Measurements from ENCODE around the gene GGCT. TPM values are rescaled to one million over a fixed set of nuclear protein-coding genes. Genes with fewer than 3 reads are reported as not detected.
A peak's percentile ranks its signal among the peaks of the same experiment; 100 is the strongest.

Gene GGCT
- total and polyA plus RNA-seq, 2 donors (not counting 3 experiments of a cell fraction or from before 2014, with no cell fraction given) = 21.1 to 44.3 TPM

GRCh38 chr7:30468791-30469190 is 35.8 kb downstream of the GGCT start:
- intact Hi-C loops (cut with micrococcal nuclease) (loop anchor here (1.0 to 5.0 kb wide), 6 partner anchors 8 to 306 kb away; partner anchors contain the start of genes GGCT, NOD1 and ZNRF2), dilution Hi-C loops (cut with MboI; ENCODE audit: extremely low pct_ligation_motif_present, low sequenced_read_pairs) (no loop called here)
- H3K4me2 ChIP-seq (ENCODE audit: insufficient read depth, low read length) = peak overlapping the region; percentile 21
- H3K27ac ChIP-seq (ENCODE audit: insufficient read depth, low read depth, low read length) = peak overlapping the region; percentile 93
- peaks cover 56% of the 10 kb centered on the region for H3K4me1 ChIP-seq (ENCODE audit: control insufficient read depth, extremely low read depth, insufficient read depth, low read length)
- TF ChIP-seq, protein P1, sequence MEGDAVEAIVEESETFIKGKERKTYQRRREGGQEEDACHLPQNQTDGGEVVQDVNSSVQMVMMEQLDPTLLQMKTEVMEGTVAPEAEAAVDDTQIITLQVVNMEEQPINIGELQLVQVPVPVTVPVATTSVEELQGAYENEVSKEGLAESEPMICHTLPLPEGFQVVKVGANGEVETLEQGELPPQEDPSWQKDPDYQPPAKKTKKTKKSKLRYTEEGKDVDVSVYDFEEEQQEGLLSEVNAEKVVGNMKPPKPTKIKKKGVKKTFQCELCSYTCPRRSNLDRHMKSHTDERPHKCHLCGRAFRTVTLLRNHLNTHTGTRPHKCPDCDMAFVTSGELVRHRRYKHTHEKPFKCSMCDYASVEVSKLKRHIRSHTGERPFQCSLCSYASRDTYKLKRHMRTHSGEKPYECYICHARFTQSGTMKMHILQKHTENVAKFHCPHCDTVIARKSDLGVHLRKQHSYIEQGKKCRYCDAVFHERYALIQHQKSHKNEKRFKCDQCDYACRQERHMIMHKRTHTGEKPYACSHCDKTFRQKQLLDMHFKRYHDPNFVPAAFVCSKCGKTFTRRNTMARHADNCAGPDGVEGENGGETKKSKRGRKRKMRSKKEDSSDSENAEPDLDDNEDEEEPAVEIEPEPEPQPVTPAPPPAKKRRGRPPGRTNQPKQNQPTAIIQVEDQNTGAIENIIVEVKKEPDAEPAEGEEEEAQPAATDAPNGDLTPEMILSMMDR (IDR thresholded peaks at IDR 0.05; ENCODE audit: extremely low read depth in 1 of 2, insufficient read depth in 1 of 2, low read depth in 1 of 2, low read length in 2 of 2) = no peak
- no peak for TF ChIP-seq POLR2AphosphoS5 (IDR thresholded peaks at IDR 0.05; ENCODE audit: insufficient read depth, low read depth, low read length)
- CTCF ChIA-PET = interaction anchor here (0.8 to 2.2 kb wide), 12 partner anchors 9 to 591 kb away, joined by 3 to 26 read pairs (median 4); partner anchors contain the start of genes MTURN and NOD1
- no peak overlapping the region for H2AFZ ChIP-seq (ENCODE audit: low read depth, low read length)
- H3K4me3 ChIP-seq (replicated peaks in 1 of 3; ENCODE audit: insufficient read depth in 1 of 3, low read depth in 1 of 3, low read length in 3 of 3) = no peak overlapping the region
- H3K79me2 ChIP-seq (ENCODE audit: control insufficient read depth, insufficient read depth, low read length) = peaks cover 82% of the 10 kb centered on the region
- FAIRE-seq (no peak), DNase-seq (ENCODE audit: low read depth, low spot score) (no peak)
- H3K36me3 ChIP-seq (ENCODE audit: control insufficient read depth in 2 of 2, extremely low read depth in 1 of 2, insufficient read depth in 2 of 2, low read length in 2 of 2) = peaks cover 0 to 2% of the 10 kb centered on the region in 2 experiments
- POLR2A ChIA-PET = interaction anchor here (0.9 to 2.0 kb wide), 3 partner anchors 9 to 95 kb away, joined by 3 to 36 read pairs (median 6); partner anchors contain the start of gene NOD1
- BruUV-seq (replicated peaks) = no TSS peak
- no peaks in the 10 kb centered on the region for H3K9me1 ChIP-seq (replicated peaks; ENCODE audit: control insufficient read depth, extremely low read depth, insufficient read depth, low read length)
- H3K27me3 ChIP-seq (ENCODE audit: control insufficient read depth in 2 of 2, insufficient read depth in 2 of 2, low read length in 2 of 2) = no peaks in the 10 kb centered on the region
- no peaks in the 10 kb centered on the region for H4K20me1 ChIP-seq (replicated peaks; ENCODE audit: control insufficient read depth, extremely low read depth, insufficient read depth, low read length)
- H3K9ac ChIP-seq (replicated peaks; ENCODE audit: extremely low read depth, insufficient read depth, low read length) = peak overlapping the region; percentile 35
- H3K9me3 ChIP-seq (replicated peaks; ENCODE audit: control insufficient read depth, insufficient read depth, low read length) = no peaks in the 10 kb centered on the region

DNA sequence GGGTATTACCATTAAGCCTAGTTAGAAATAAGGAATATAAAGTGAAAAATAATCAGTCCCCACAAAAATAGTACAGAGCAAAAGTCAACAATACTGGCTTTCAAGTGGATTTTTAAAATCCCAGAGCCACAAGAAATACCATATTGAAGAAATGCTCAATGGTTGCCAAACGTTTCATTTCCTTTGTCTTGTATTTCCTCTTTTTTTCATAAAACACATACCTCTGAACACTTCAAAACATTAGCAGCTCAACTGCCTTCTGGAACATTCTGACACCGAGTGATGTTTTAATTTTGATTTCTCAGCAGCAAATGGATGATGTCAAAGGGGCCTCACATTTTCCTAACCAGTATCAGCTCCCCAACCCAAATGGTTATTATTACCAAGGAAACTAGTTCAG is 36.6 kb downstream of the GGCT start:
- no peaks in the 10 kb centered on the region for H4K20me1 ChIP-seq (replicated peaks; ENCODE audit: control insufficient read depth, extremely low read depth, insufficient read depth, low read length)
- H2AFZ ChIP-seq (ENCODE audit: low read depth, low read length) = no peak overlapping the region
- no peaks in the 10 kb centered on the region for H3K9me1 ChIP-seq (replicated peaks; ENCODE audit: control insufficient read depth, extremely low read depth, insufficient read depth, low read length)
- H3K9me3 ChIP-seq (replicated peaks; ENCODE audit: control insufficient read depth, insufficient read depth, low read length) = no peaks in the 10 kb centered on the region
- peaks cover 76% of the 10 kb centered on the region for H3K79me2 ChIP-seq (ENCODE audit: control insufficient read depth, insufficient read depth, low read length)
- POLR2A ChIA-PET = no interaction called here
- H3K27me3 ChIP-seq (ENCODE audit: control insufficient read depth in 2 of 2, insufficient read depth in 2 of 2, low read length in 2 of 2) = no peaks in the 10 kb centered on the region
- CTCF ChIA-PET = interaction anchor here (1.7 to 2.2 kb wide), 2 partner anchors 10 to 14 kb away, joined by 12 to 21 read pairs; partner anchors contain the start of gene NOD1
- no peak overlapping the region for H3K4me2 ChIP-seq (ENCODE audit: insufficient read depth, low read length)
- H3K27ac ChIP-seq (ENCODE audit: insufficient read depth, low read depth, low read length) = no peak overlapping the region
- peaks cover 48% of the 10 kb centered on the region for H3K4me1 ChIP-seq (ENCODE audit: control insufficient read depth, extremely low read depth, insufficient read depth, low read length)
- H3K9ac ChIP-seq (replicated peaks; ENCODE audit: extremely low read depth, insufficient read depth, low read length) = no peak overlapping the region
- intact Hi-C loops (cut with micrococcal nuclease) (loop anchor here (2.0 to 5.0 kb wide), 3 partner anchors 37 to 306 kb away; partner anchors contain the start of genes GGCT and ZNRF2), dilution Hi-C loops (cut with MboI; ENCODE audit: extremely low pct_ligation_motif_present, low sequenced_read_pairs) (no loop called here)
- no TSS peak for BruUV-seq (replicated peaks)
- no peak for DNase-seq (ENCODE audit: low read depth, low spot score)
- H3K36me3 ChIP-seq (ENCODE audit: control insufficient read depth in 2 of 2, extremely low read depth in 1 of 2, insufficient read depth in 2 of 2, low read length in 2 of 2) = peaks cover 0 to 2% of the 10 kb centered on the region in 2 experiments
- no peak for FAIRE-seq
- no peak for TF ChIP-seq POLR2AphosphoS5 (IDR thresholded peaks at IDR 0.05; ENCODE audit: insufficient read depth, low read depth, low read length)
- TF ChIP-seq, protein P1 (IDR thresholded peaks at IDR 0.05; ENCODE audit: extremely low read depth in 1 of 2, insufficient read depth in 1 of 2, low read depth in 1 of 2, low read length in 2 of 2) = no peak
- no peak for TF ChIP-seq EZH2 (IDR thresholded peaks at IDR 0.05; ENCODE audit: borderline replicate concordance, low read depth, low read length, severe bottlenecking)
- TF ChIP-seq MYC (IDR thresholded peaks at IDR 0.05; ENCODE audit: low read depth, low read length) = no peak
- TF ChIP-seq JUN (IDR thresholded peaks at IDR 0.05; ENCODE audit: borderline replicate concordance, insufficient read depth, insufficient read length, low read depth) = no peak
- TF ChIP-seq FOS (IDR thresholded peaks at IDR 0.05; ENCODE audit: borderline replicate concordance, insufficient read depth, low read length) = no peak
- no peak for TF ChIP-seq MAX (IDR thresholded peaks at IDR 0.05; ENCODE audit: insufficient read depth, insufficient read length)
- no peak for TF ChIP-seq POLR2A (IDR thresholded peaks at IDR 0.05; ENCODE audit: low read depth, low read length)
- TF ChIP-seq GATA2 (IDR thresholded peaks at IDR 0.05; ENCODE audit: insufficient read depth, insufficient read length, low read depth, low read length) = no peak
- no peak overlapping the region for H3K4me3 ChIP-seq (replicated peaks in 1 of 3; ENCODE audit: insufficient read depth in 1 of 3, low read depth in 1 of 3, low read length in 3 of 3)
